Neural cell (in vitro differentiated cells): ENCODE results near the gene ADAMTS17. TPM values are rescaled to one million over a fixed set of nuclear protein-coding genes. Genes with fewer than 3 reads are reported as not detected.

Experiments used
- H2AFZ ChIP-seq: fragments of 200-600, 300-800 bp; sonication (generic), shearing (Covaris generic); 2 replicates; pipeline ENCODE4 v1.6.0; 2014; ENCODE audit warnings: low read depth, mild to moderate bottlenecking, antibody characterized with exemption, low read length, moderate library complexity
- H3F3A ChIP-seq: fragments of 200-600 bp; shearing (Covaris generic); 2 replicates; pipeline ENCODE4 v1.6.1; 2016; ENCODE audit warnings: mild to moderate bottlenecking, moderate library complexity, mixed read lengths, antibody characterized with exemption, low read length; ENCODE audit not compliant: insufficient read depth, poor library complexity, severe bottlenecking
- H3K27ac ChIP-seq: fragments of 200-600, 300-800 bp; sonication (generic), shearing (Covaris generic); 2 replicates; pipeline ENCODE4 v1.5.1; 2014; ENCODE audit warnings: mild to moderate bottlenecking, low read length, moderate library complexity
- H3K27me3 ChIP-seq: fragments of 300-800, 200-600 bp; sonication (generic), shearing (Covaris generic); 2 replicates; pipeline ENCODE4 v1.6.0; 2014; ENCODE audit warnings: mild to moderate bottlenecking, low read depth, low read length, moderate library complexity; ENCODE audit not compliant: insufficient read depth
- H3K36me3 ChIP-seq: fragments of 300-800, 200-600 bp; sonication (generic), shearing (Covaris generic); 2 replicates; pipeline ENCODE4 v1.5.1; 2014; ENCODE audit warnings: mild to moderate bottlenecking, antibody characterized with exemption, low read length, moderate library complexity; ENCODE audit not compliant: insufficient read depth
- H3K4me2 ChIP-seq: fragments of 300-800, 200-600 bp; sonication (generic), shearing (Covaris generic); 2 replicates; pipeline ENCODE4 v1.6.0; 2014; ENCODE audit warnings: mild to moderate bottlenecking, low read length
- H3K4me3 ChIP-seq: fragments of 300-800, 200-600 bp; sonication (generic), shearing (Covaris generic); 2 replicates; pipeline ENCODE4 v1.5.1; 2014; ENCODE audit warnings: mild to moderate bottlenecking, low read length, moderate library complexity
- H3K79me2 ChIP-seq: fragments of 200-600 bp; shearing (Covaris generic); replicated peaks from 2 replicates; pipeline ENCODE4 v1.6.0; 2014; ENCODE audit warnings: mild to moderate bottlenecking, low read length, moderate library complexity; ENCODE audit not compliant: insufficient read depth
- H3K9ac ChIP-seq: fragments of 300-800, 200-600 bp; sonication (generic), shearing (Covaris generic); 2 replicates; pipeline ENCODE4 v1.6.1; 2016; ENCODE audit warnings: mild to moderate bottlenecking, low read length, mixed read lengths
- H3K9me2 ChIP-seq: fragments of 200-600 bp; shearing (Covaris generic); 2 replicates; pipeline ENCODE4 v1.6.1; 2016; ENCODE audit warnings: mild to moderate bottlenecking, low read length, mixed read lengths; ENCODE audit not compliant: insufficient read depth
- H3K9me3 ChIP-seq: fragments of 200-600, 300-800 bp; sonication (generic), shearing (Covaris generic); 2 replicates; pipeline ENCODE4 v1.6.1; 2016; ENCODE audit warnings: mild to moderate bottlenecking, mixed run types, low read length, moderate library complexity, mixed read lengths
- H4K20me1 ChIP-seq: fragments of 200-600 bp; shearing (Covaris generic); 2 replicates; pipeline ENCODE4 v1.6.1; 2016; ENCODE audit warnings: mild to moderate bottlenecking, mixed run types; ENCODE audit not compliant: insufficient read depth
- EP300 ChIP-seq: fragments of 450-650 bp; conservative IDR thresholded peaks from 2 replicates; pipeline ENCODE4 v1.6.1; 2014; ENCODE audit warnings: antibody characterized with exemption, mild to moderate bottlenecking, moderate library complexity; ENCODE audit not compliant: poor library complexity, severe bottlenecking
- EZH2 ChIP-seq: fragments of 200-600, 300-800 bp; shearing (Covaris generic), sonication (generic); IDR thresholded peaks from 2 replicates; pipeline ENCODE4 v1.6.1; 2014; ENCODE audit warnings: antibody characterized with exemption, low read length, borderline replicate concordance, mild to moderate bottlenecking; ENCODE audit not compliant: insufficient read depth, poor library complexity, severe bottlenecking
- MXI1 ChIP-seq: fragments of 450-650 bp; conservative IDR thresholded peaks from 2 replicates; pipeline ENCODE4 v1.6.1; 2014; ENCODE audit warnings: antibody characterized with exemption, mild to moderate bottlenecking; ENCODE audit not compliant: poor library complexity, severe bottlenecking
- POLR2AphosphoS5 ChIP-seq: IDR thresholded peaks from 2 replicates; pipeline ENCODE4 v1.6.1; 2012
- RAD21 ChIP-seq: fragments of 450-650 bp; conservative IDR thresholded peaks from 2 replicates; pipeline ENCODE4 v1.6.1; 2014; ENCODE audit warnings: antibody characterized with exemption, mild to moderate bottlenecking, moderate library complexity
- SMC3 ChIP-seq: fragments of 450-650 bp; conservative IDR thresholded peaks from 2 replicates; pipeline ENCODE4 v1.6.1; 2014; ENCODE audit warnings: antibody characterized with exemption, mild to moderate bottlenecking, moderate library complexity; ENCODE audit not compliant: poor library complexity
- TAF1 ChIP-seq: IDR thresholded peaks from 2 replicates; pipeline ENCODE4 v1.6.1; 2012; ENCODE audit warnings: low read depth
- polyA plus RNA-seq: library from polyadenylated mRNA; depleted of rRNA; stranded (reverse); fragments of >200 nt; gene quantifications from 2 replicates; pipeline ENCODE4 v1.2.3, GENCODE V29; 2014
- TF ChIP-seq, protein P1 (sequence below): IDR thresholded peaks from 2 replicates; pipeline ENCODE4 v1.6.1; 2012; ENCODE audit warnings: borderline replicate concordance
- TF ChIP-seq, protein P2 (sequence below): fragments of 450-650 bp; IDR thresholded peaks from 2 replicates; pipeline ENCODE4 v1.5.1; 2014; ENCODE audit warnings: antibody characterized with exemption, mild to moderate bottlenecking, moderate library complexity; ENCODE audit not compliant: poor library complexity, severe bottlenecking

The ADAMTS17 gene
- polyA plus RNA-seq, 1 donor from 2014 or later: 0.04 TPM

DNA sequence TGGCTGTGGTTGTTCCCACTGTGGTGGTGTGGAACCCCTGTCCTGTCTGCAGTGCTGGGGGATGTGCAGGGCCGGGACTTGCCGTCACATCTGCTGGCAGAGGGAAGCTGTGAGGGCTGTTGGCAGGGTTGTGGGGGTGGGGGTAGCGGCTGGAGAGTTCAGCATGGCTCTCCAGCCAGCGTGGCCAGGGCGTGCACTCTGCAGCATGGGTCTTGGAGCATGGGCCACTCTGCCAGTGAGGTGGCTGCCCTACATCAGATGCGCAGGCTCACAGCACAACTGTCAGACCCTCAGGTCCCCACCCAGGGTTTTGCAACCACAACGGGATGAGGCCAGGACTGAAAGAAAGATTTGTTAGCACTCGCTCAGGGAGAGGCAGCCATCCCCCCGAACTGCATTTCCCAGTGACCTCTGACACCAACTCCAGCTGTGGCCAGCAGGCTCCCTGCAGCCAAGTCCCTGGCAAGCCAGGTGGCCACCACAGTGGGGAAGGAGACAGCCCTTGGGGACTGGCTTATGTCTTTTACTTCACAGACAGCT is 370.8 kb downstream of the ADAMTS17 start:
- Histone ChIP-seq H3K9ac (no peak overlapping the region), H3K79me2 (no peaks in the 10 kb centered on the region), H3K9me2 (no peaks in the 10 kb centered on the region), H3K4me2 (no peak overlapping the region), H3K27me3 (no peaks in the 10 kb centered on the region), H3F3A (no peaks in the 10 kb centered on the region), H2AFZ (no peak overlapping the region), H3K4me3 (no peak overlapping the region), H3K27ac (no peak overlapping the region), H3K9me3 (no peaks in the 10 kb centered on the region), H3K36me3 (no peaks in the 10 kb centered on the region), H4K20me1 (no peaks in the 10 kb centered on the region)
- TF ChIP-seq, protein P1, sequence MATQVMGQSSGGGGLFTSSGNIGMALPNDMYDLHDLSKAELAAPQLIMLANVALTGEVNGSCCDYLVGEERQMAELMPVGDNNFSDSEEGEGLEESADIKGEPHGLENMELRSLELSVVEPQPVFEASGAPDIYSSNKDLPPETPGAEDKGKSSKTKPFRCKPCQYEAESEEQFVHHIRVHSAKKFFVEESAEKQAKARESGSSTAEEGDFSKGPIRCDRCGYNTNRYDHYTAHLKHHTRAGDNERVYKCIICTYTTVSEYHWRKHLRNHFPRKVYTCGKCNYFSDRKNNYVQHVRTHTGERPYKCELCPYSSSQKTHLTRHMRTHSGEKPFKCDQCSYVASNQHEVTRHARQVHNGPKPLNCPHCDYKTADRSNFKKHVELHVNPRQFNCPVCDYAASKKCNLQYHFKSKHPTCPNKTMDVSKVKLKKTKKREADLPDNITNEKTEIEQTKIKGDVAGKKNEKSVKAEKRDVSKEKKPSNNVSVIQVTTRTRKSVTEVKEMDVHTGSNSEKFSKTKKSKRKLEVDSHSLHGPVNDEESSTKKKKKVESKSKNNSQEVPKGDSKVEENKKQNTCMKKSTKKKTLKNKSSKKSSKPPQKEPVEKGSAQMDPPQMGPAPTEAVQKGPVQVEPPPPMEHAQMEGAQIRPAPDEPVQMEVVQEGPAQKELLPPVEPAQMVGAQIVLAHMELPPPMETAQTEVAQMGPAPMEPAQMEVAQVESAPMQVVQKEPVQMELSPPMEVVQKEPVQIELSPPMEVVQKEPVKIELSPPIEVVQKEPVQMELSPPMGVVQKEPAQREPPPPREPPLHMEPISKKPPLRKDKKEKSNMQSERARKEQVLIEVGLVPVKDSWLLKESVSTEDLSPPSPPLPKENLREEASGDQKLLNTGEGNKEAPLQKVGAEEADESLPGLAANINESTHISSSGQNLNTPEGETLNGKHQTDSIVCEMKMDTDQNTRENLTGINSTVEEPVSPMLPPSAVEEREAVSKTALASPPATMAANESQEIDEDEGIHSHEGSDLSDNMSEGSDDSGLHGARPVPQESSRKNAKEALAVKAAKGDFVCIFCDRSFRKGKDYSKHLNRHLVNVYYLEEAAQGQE: no peak
- TF ChIP-seq MXI1 (no peak), TAF1 (no peak), POLR2AphosphoS5 (no peak), SMC3 (no peak), EP300 (no peak), RAD21 (no peak), EZH2 (no peak)
- TF ChIP-seq, protein P2, sequence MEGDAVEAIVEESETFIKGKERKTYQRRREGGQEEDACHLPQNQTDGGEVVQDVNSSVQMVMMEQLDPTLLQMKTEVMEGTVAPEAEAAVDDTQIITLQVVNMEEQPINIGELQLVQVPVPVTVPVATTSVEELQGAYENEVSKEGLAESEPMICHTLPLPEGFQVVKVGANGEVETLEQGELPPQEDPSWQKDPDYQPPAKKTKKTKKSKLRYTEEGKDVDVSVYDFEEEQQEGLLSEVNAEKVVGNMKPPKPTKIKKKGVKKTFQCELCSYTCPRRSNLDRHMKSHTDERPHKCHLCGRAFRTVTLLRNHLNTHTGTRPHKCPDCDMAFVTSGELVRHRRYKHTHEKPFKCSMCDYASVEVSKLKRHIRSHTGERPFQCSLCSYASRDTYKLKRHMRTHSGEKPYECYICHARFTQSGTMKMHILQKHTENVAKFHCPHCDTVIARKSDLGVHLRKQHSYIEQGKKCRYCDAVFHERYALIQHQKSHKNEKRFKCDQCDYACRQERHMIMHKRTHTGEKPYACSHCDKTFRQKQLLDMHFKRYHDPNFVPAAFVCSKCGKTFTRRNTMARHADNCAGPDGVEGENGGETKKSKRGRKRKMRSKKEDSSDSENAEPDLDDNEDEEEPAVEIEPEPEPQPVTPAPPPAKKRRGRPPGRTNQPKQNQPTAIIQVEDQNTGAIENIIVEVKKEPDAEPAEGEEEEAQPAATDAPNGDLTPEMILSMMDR: no peak

DNA sequence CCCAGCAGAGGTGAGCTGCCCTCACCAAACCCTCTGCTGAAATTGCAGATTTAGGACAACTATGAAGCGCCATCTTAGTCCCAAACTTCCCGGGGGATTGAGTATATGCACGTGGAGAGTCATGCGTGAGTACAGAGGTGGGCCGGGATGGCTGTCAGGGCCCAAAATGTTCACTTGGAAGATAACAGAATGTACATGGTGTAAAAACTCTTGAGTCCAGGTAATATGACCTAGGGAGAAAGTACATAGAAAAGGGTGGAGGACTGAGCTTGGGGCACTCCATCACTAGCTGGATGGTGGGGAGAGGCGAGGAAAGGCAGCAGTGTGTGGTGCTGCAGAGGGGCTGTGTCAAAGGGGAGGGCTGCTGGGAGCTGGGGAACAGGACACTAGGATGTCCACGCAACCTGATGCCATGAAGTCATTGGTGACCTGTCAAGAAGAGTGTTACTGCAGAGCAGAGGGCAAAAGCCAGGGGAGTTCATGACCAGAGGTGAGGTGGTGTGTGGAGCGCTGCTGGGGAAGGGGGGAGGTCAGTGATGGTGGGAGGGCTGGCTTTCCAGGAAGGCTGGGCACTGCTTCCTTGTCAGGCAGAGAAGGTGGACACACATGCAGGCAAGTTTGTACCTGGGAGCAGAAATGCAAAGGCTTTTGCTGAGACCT is 372.4 kb downstream of the ADAMTS17 start:
- Histone ChIP-seq H3K36me3 (no peaks in the 10 kb centered on the region), H3K9ac (no peak overlapping the region), H3K9me3 (no peaks in the 10 kb centered on the region), H2AFZ (no peak overlapping the region), H3F3A (no peaks in the 10 kb centered on the region), H3K27ac (no peak overlapping the region), H3K4me3 (no peak overlapping the region), H3K27me3 (no peaks in the 10 kb centered on the region), H3K4me2 (no peak overlapping the region), H3K9me2 (no peaks in the 10 kb centered on the region), H3K79me2 (no peaks in the 10 kb centered on the region), H4K20me1 (no peaks in the 10 kb centered on the region)
- TF ChIP-seq EZH2 (no peak), MXI1 (no peak), EP300 (no peak), TAF1 (no peak), POLR2AphosphoS5 (no peak), RAD21 (no peak), SMC3 (no peak)
- TF ChIP-seq, protein P1: no peak
